ENCODE measurements around the gene PREP.

DNA sequence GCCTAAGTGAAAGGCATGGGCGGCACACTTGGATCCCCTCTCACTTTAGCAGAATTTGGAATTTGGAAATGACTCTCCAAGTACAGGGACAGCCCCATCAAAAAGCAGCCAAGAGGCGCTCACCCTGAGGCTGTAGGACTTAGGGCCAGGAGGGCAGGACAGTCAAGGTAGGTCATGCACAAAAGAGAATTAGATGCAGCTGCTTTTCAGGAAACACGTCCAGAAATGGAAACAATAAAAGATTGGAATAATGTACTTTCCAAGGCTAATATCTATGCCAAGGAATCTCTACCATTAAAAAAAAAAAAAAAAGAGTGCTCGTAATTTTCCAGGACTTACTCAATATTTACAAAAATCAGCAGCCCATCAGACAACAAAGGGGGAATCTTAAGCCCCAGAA is 19.9 kb downstream of the PREP start:
- no peak for TF ChIP-seq CTCF (IDR thresholded peaks at IDR 0.05; ENCODE audit: low read depth, low read length, poor library complexity, severe bottlenecking)
- no peak for TF ChIP-seq EZH2phosphoT487 (IDR thresholded peaks at IDR 0.05; ENCODE audit: borderline replicate concordance, low read length)

All from DOHH2 (cell line).